Peyer's patch (tissue), 4 donors: ENCODE results near the gene AICDA. TPM values are rescaled to one million over a fixed set of nuclear protein-coding genes. Genes with fewer than 3 reads are reported as not detected.
"Not testable (repeated sequence)": the region's sequence is repeated elsewhere in the genome, so short reads cannot be mapped to it uniquely, and the experiment has no call there.

Experiments used
- DNase-seq, 3 donors: peaks; one replicate each; pipeline ENCODE4 v3.0.0-alpha.2; 2017 to 2019
- H3K27ac ChIP-seq, 4 donors: fragments of 200-600 bp; sonication (generic); one replicate each; pipeline ENCODE4 v1.5.1; 2016 to 2019
- H3K27me3 ChIP-seq, 2 donors: fragments of 200-600 bp; sonication (generic); one replicate each; pipeline ENCODE4 v1.5.1; 2019
- H3K36me3 ChIP-seq, 3 donors: fragments of 200-600 bp; sonication (generic); one replicate each; pipeline ENCODE4 v1.5.1; 2016 to 2019
- H3K4me1 ChIP-seq, 4 donors: fragments of 200-600 bp; sonication (generic); one replicate each; pipeline ENCODE4 v1.5.1; 2016 to 2019
- H3K4me3 ChIP-seq, 4 donors: fragments of 200-600 bp; sonication (generic); 1 replicate in 3 of 4; 2 replicates in 1 of 4; pipeline ENCODE4 v1.5.1; 2016 to 2019; ENCODE audit warnings: mild to moderate bottlenecking in 1 of 4
- H3K9me3 ChIP-seq, 4 donors: fragments of 200-600 bp; sonication (generic); one replicate each; pipeline ENCODE4 v1.5.1; 2016 to 2019; ENCODE audit warnings: mild to moderate bottlenecking in 1 of 4
- CTCF ChIP-seq, 6 experiments: fragments of 450-650 bp in 4 of 6; fragments of 200-600 bp in 2 of 6; sonication (generic) in 1 of 6; IDR thresholded peaks; one replicate each; pipeline ENCODE4 v1.5.1; 2017 to 2019; ENCODE audit warnings: antibody characterized with exemption in 6 of 6, mild to moderate bottlenecking in 3 of 6, moderate library complexity in 1 of 6
- POLR2A ChIP-seq, 2 donors: fragments of 450-650 bp; IDR thresholded peaks; one replicate each; pipeline ENCODE4 v1.5.1; 2017; ENCODE audit warnings: antibody characterized with exemption in 2 of 2, mild to moderate bottlenecking in 2 of 2, moderate library complexity in 2 of 2
- total RNA-seq, 4 donors: library from RNA; depleted of rRNA; stranded (reverse); fragments of >200 nt; gene quantifications; one replicate each; pipeline ENCODE4 v1.1.0, GENCODE V29; 2016

The AICDA gene
- total RNA-seq, 4 donors from 2014 or later = 1.8 to 5.4 (median 1.9) TPM; not detected in 1

GRCh38 chr12:8577879-8578278, 34.8 kb downstream of the AICDA start:
- Histone ChIP-seq H3K4me3 (no peak overlapping the region), H3K4me1 (no peaks in the 10 kb centered on the region), H3K36me3 (no peaks in the 10 kb centered on the region), H3K9me3 (no peaks in the 10 kb centered on the region), H3K27me3 (no peaks in the 10 kb centered on the region), H3K27ac (no peak overlapping the region)
- no peak for DNase-seq
- TF ChIP-seq POLR2A (IDR thresholded peaks at IDR 0.05) = no peak
- TF ChIP-seq CTCF (IDR thresholded peaks at IDR 0.05) = no peak

- Histone ChIP-seq H3K4me3 (no peak overlapping the region), H3K9me3 (no peaks in the 10 kb centered on the region), H3K27ac (no peak overlapping the region), H3K27me3 (no peaks in the 10 kb centered on the region), H3K36me3 (no peaks in the 10 kb centered on the region), H3K4me1 (no peaks in the 10 kb centered on the region)
- TF ChIP-seq POLR2A (IDR thresholded peaks at IDR 0.05) (no peak), CTCF (IDR thresholded peaks at IDR 0.05) (no peak)
- DNase-seq = no peak
Measured at GRCh38 chr12:8572507-8572906, 40.2 kb downstream of the AICDA start.

- DNase-seq = no peak
- no peak overlapping the region for H3K27ac ChIP-seq
Measured at GRCh38 chr12:8566525-8566924, 46.1 kb downstream of the AICDA start.

GRCh38 chr12:8566052-8566451, 46.6 kb downstream of the AICDA start:
- H3K27me3 ChIP-seq, H3K4me3 ChIP-seq, H3K4me1 ChIP-seq, H3K36me3 ChIP-seq, H3K27ac ChIP-seq, H3K9me3 ChIP-seq, DNase-seq: not testable (repeated sequence)

More at GRCh38 chr12:8566525-8566924, 46.1 kb downstream of the AICDA start:
- no peaks in the 10 kb centered on the region for H3K36me3 ChIP-seq
- no peaks in the 10 kb centered on the region for H3K27me3 ChIP-seq
- TF ChIP-seq CTCF (IDR thresholded peaks at IDR 0.05) (no peak), POLR2A (IDR thresholded peaks at IDR 0.05) (no peak)
- H3K4me1 ChIP-seq = no peaks in the 10 kb centered on the region
- no peaks in the 10 kb centered on the region for H3K9me3 ChIP-seq
- H3K4me3 ChIP-seq = no peak overlapping the region

- H3K27me3 ChIP-seq = no peaks in the 10 kb centered on the region
- H3K36me3 ChIP-seq = no peaks in the 10 kb centered on the region
- H3K9me3 ChIP-seq = no peaks in the 10 kb centered on the region
- no peaks in the 10 kb centered on the region for H3K4me1 ChIP-seq
- DNase-seq = no peak
- no peak for TF ChIP-seq CTCF (IDR thresholded peaks at IDR 0.05)
- no peak for TF ChIP-seq POLR2A (IDR thresholded peaks at IDR 0.05)
- no peak overlapping the region for H3K27ac ChIP-seq
- H3K4me3 ChIP-seq = no peak overlapping the region
Measured at GRCh38 chr12:8564656-8565055, 48.0 kb downstream of the AICDA start.

- Histone ChIP-seq H3K36me3 (no peaks in the 10 kb centered on the region), H3K4me1 (no peaks in the 10 kb centered on the region)
Measured at GRCh38 chr12:8563356-8563755, 49.3 kb downstream of the AICDA start.

More at GRCh38 chr12:8563356-8563755, 49.3 kb downstream of the AICDA start:
- Histone ChIP-seq H3K27me3 (no peaks in the 10 kb centered on the region), H3K4me3 (no peak overlapping the region), H3K27ac (no peak overlapping the region), H3K9me3 (no peaks in the 10 kb centered on the region)
- TF ChIP-seq POLR2A (IDR thresholded peaks at IDR 0.05) (no peak), CTCF (IDR thresholded peaks at IDR 0.05) (no peak)
- no peak for DNase-seq
